ENCODE measurements around the gene IRF2BP1.
A peak's percentile ranks its signal among the peaks of the same experiment; 100 is the strongest.

IRF2BP1 gene

GRCh38 chr19:45917421-45918091 is 31.6 kb upstream of the IRF2BP1 start:
- no peak for TF ChIP-seq CTCF (IDR thresholded peaks at IDR 0.05; ENCODE audit: low read depth, low read length, missing control alignments)
- H3K4me3 ChIP-seq (replicated peaks; ENCODE audit: low read depth, low read length): no peak overlapping the region
- DNase-seq (ENCODE audit: extremely low read depth, low read depth): no peak

- no peak for DNase-seq (ENCODE audit: extremely low read depth, low read depth)
Measured at GRCh38 chr19:45913874-45914830, 28.2 kb upstream of the IRF2BP1 start, which contains the start of gene NANOS2. Gene NANOS2, minus strand, starts transcription at chr19:45914778. Its CDS starts 85 bp downstream, at chr19:45914693.

GRCh38 chr19:45911291-45911690 is 25.4 kb upstream of the IRF2BP1 start:
- TF ChIP-seq CTCF (IDR thresholded peaks at IDR 0.05; ENCODE audit: low read depth, low read length, missing control alignments): no peak
- no peak overlapping the region for H3K4me3 ChIP-seq (replicated peaks; ENCODE audit: low read depth, low read length)
- no peak for DNase-seq (ENCODE audit: extremely low read depth, low read depth)

More at GRCh38 chr19:45913874-45914830, 28.2 kb upstream of the IRF2BP1 start, which contains the start of gene NANOS2:
- H3K4me3 ChIP-seq (replicated peaks; ENCODE audit: low read depth, low read length): no peak within 1 kb of the TSS
- TF ChIP-seq CTCF (IDR thresholded peaks at IDR 0.05; ENCODE audit: low read depth, low read length, missing control alignments): peak; percentile 29

- TF ChIP-seq CTCF (IDR thresholded peaks at IDR 0.05; ENCODE audit: low read depth, low read length, missing control alignments): no peak
- no peak overlapping the region for H3K4me3 ChIP-seq (replicated peaks; ENCODE audit: low read depth, low read length)
- no peak for DNase-seq (ENCODE audit: extremely low read depth, low read depth)
Measured at GRCh38 chr19:45908956-45909355, 23.0 kb upstream of the IRF2BP1 start.

GRCh38 chr19:45906221-45906620 is 20.3 kb upstream of the IRF2BP1 start:
- no peak for TF ChIP-seq CTCF (IDR thresholded peaks at IDR 0.05; ENCODE audit: low read depth, low read length, missing control alignments)
- no peak overlapping the region for H3K4me3 ChIP-seq (replicated peaks; ENCODE audit: low read depth, low read length)
- DNase-seq (ENCODE audit: extremely low read depth, low read depth): no peak

GRCh38 chr19:45905011-45905410 is 19.1 kb upstream of the IRF2BP1 start:
- no peak for TF ChIP-seq CTCF (IDR thresholded peaks at IDR 0.05; ENCODE audit: low read depth, low read length, missing control alignments)
- DNase-seq (ENCODE audit: extremely low read depth, low read depth): no peak
- H3K4me3 ChIP-seq (replicated peaks; ENCODE audit: low read depth, low read length): no peak overlapping the region
